IMR-90 (cell line): ENCODE results near the gene TPPP3. TPM values are rescaled to one million over a fixed set of nuclear protein-coding genes. Genes with fewer than 3 reads are reported as not detected.

Experiments
- ATAC-seq: fragments of 200-7000 bp; cut with Tn5 transposase; 2 replicates; pipeline ENCODE4 v1.9.1; 2020; ENCODE audit warnings: low read depth, mild to moderate bottlenecking, moderate library complexity
- BruUV-seq: library from RNA; stranded (reverse); fragments of 400-500 nt; replicated peaks from 2 replicates; lab custom pipeline; 2021; lab: Mats Ljungman, UMichigan
- CTCF ChIA-PET: fragments of 300-600 bp; formaldehyde crosslinking; extraction: SDS; loops from one replicate; lab custom pipeline; 2021; ENCODE audit warnings: antibody characterized with exemption; lab: Yijun Ruan, JAX
- POLR2A ChIA-PET: fragments of 300-600 bp; sonication (Branson Sonifier 250); formaldehyde crosslinking; loops from one replicate; lab custom pipeline; 2022; ENCODE audit warnings: antibody characterized with exemption; ENCODE audit not compliant: unreplicated experiment; lab: Charles Lee
- DNase-seq: peaks from one replicate; pipeline ENCODE4 v3.0.0; 2013
- H2AFZ ChIP-seq: replicated peaks from 2 replicates; pipeline ENCODE3; 2013; ENCODE audit warnings: low read length, mild to moderate bottlenecking; ENCODE audit not compliant: poor library complexity
- H2AK5ac ChIP-seq: 2 replicates; pipeline ENCODE4 v1.6.1; 2013; ENCODE audit warnings: low read depth, low read length, inconsistent platforms
- H2AK9ac ChIP-seq: replicated peaks from 2 replicates; pipeline ENCODE3; 2013; ENCODE audit warnings: mild to moderate bottlenecking, low read depth, low read length, moderate library complexity; ENCODE audit not compliant: poor library complexity
- H2BK120ac ChIP-seq: 2 replicates; pipeline ENCODE4 v1.6.1; 2013; ENCODE audit warnings: low read depth, low read length, inconsistent platforms
- H2BK15ac ChIP-seq: 3 replicates; pipeline ENCODE4 v1.6.1; 2013; ENCODE audit warnings: low read depth, low read length, inconsistent platforms
- H2BK20ac ChIP-seq: 2 replicates; pipeline ENCODE4 v1.6.1; 2013; ENCODE audit warnings: low read depth, mild to moderate bottlenecking, inconsistent platforms, low read length, moderate library complexity
- H2BK5ac ChIP-seq: 2 replicates; pipeline ENCODE4 v1.6.1; 2013; ENCODE audit warnings: mild to moderate bottlenecking, low read depth, low read length, inconsistent platforms; ENCODE audit not compliant: poor library complexity, severe bottlenecking
- H3K14ac ChIP-seq: replicated peaks from 2 replicates; pipeline ENCODE4 v1.6.1; 2013; ENCODE audit warnings: low read depth, low read length, inconsistent platforms
- H3K18ac ChIP-seq: 2 replicates; pipeline ENCODE4 v1.6.1; 2013; ENCODE audit warnings: low read depth, low read length, control low read depth
- H3K23ac ChIP-seq: 2 replicates; pipeline ENCODE4 v1.6.1; 2013; ENCODE audit warnings: low read depth, low read length, inconsistent platforms
- H3K27ac ChIP-seq: 2 replicates; pipeline ENCODE4 v1.5.1; 2013; ENCODE audit warnings: mild to moderate bottlenecking, control low read depth, low read length; ENCODE audit not compliant: insufficient read depth
- H3K27me3 ChIP-seq: 2 replicates; pipeline ENCODE4 v1.6.1; 2013; ENCODE audit warnings: low read length; ENCODE audit not compliant: control insufficient read depth, insufficient read depth
- H3K36me3 ChIP-seq: 2 replicates; pipeline ENCODE4 v1.6.1; 2013; ENCODE audit warnings: low read length, mixed read lengths; ENCODE audit not compliant: control insufficient read depth, insufficient read depth
- H3K4ac ChIP-seq: 2 replicates; pipeline ENCODE4 v1.6.1; 2013; ENCODE audit warnings: low read depth, low read length, inconsistent platforms
- H3K4me1 ChIP-seq: 2 replicates; pipeline ENCODE4 v1.6.1; 2013; ENCODE audit warnings: low read length, mixed read lengths; ENCODE audit not compliant: control insufficient read depth, insufficient read depth
- H3K4me2 ChIP-seq: 2 replicates; pipeline ENCODE4 v1.6.1; 2013; ENCODE audit warnings: low read depth, mild to moderate bottlenecking, control low read depth, low read length, moderate library complexity
- H3K4me3 ChIP-seq: 2 replicates; pipeline ENCODE4 v1.5.1; 2013; ENCODE audit warnings: low read depth, mild to moderate bottlenecking, control low read depth, low read length, moderate library complexity; ENCODE audit not compliant: insufficient read depth
- H3K56ac ChIP-seq: 2 replicates; pipeline ENCODE4 v1.6.1; 2013; ENCODE audit warnings: low read length, inconsistent platforms; ENCODE audit not compliant: insufficient read depth; ENCODE audit errors: extremely low read depth
- H3K79me1 ChIP-seq, 2 experiments: 2 replicates each; pipeline ENCODE4 v1.6.1; 2013; ENCODE audit warnings: low read length in 2 of 2, inconsistent platforms in 1 of 2, low read depth in 1 of 2
- H3K9ac ChIP-seq: 2 replicates; pipeline ENCODE4 v1.6.1; 2013; ENCODE audit warnings: low read depth, low read length, control low read depth
- H3K9me1 ChIP-seq: 2 replicates; pipeline ENCODE4 v1.6.1; 2013; ENCODE audit warnings: low read length, inconsistent platforms; ENCODE audit not compliant: insufficient read depth
- H3K9me3 ChIP-seq: 2 replicates; pipeline ENCODE4 v1.6.1; 2013; ENCODE audit warnings: low read length; ENCODE audit not compliant: control insufficient read depth, insufficient read depth
- H4K20me1 ChIP-seq: 2 replicates; pipeline ENCODE4 v1.6.1; 2013; ENCODE audit warnings: low read length, inconsistent platforms; ENCODE audit not compliant: insufficient read depth
- H4K5ac ChIP-seq: 2 replicates; pipeline ENCODE4 v1.6.1; 2013; ENCODE audit warnings: mild to moderate bottlenecking, low read depth, low read length, control low read depth
- H4K8ac ChIP-seq, 2 experiments: 2 replicates each; pipeline ENCODE4 v1.6.1; 2013; ENCODE audit warnings: low read depth in 2 of 2, low read length in 2 of 2, control low read depth in 1 of 2, inconsistent platforms in 1 of 2
- H4K91ac ChIP-seq: 2 replicates; pipeline ENCODE4 v1.6.1; 2013; ENCODE audit warnings: low read depth, low read length, inconsistent platforms; ENCODE audit not compliant: insufficient read depth
- CHD1 ChIP-seq: IDR thresholded peaks from 2 replicates; pipeline ENCODE4 v1.6.1; 2012; ENCODE audit warnings: low read depth, low read length, improper control_type of control experiment
- FOS ChIP-seq: fragments of 150-350 bp; IDR thresholded peaks from 2 replicates; pipeline ENCODE4 v1.6.1; 2016; ENCODE audit warnings: low read depth, low read length
- MAZ ChIP-seq: IDR thresholded peaks from 2 replicates; pipeline ENCODE4 v1.6.1; 2012; ENCODE audit warnings: low read depth, mild to moderate bottlenecking, low read length, improper control_type of control experiment, moderate library complexity, borderline replicate concordance
- MXI1 ChIP-seq: IDR thresholded peaks from 2 replicates; pipeline ENCODE4 v1.6.1; 2012; ENCODE audit warnings: low read depth, mild to moderate bottlenecking, low read length, moderate library complexity, borderline replicate concordance
- NFE2L2 ChIP-seq: fragments of 150-350 bp; IDR thresholded peaks from 2 replicates; pipeline ENCODE4 v1.6.1; 2016; ENCODE audit warnings: low read depth, mild to moderate bottlenecking, low read length
- POLR2A ChIP-seq: IDR thresholded peaks from 2 replicates; pipeline ENCODE4 v1.6.1; 2012; ENCODE audit warnings: mild to moderate bottlenecking, low read depth, low read length
- RFX5 ChIP-seq: IDR thresholded peaks from 2 replicates; pipeline ENCODE4 v1.8.0; 2012; ENCODE audit warnings: low read depth, mild to moderate bottlenecking, low read length, moderate library complexity
- WGBS, 2 experiments: methylation state at CpG; one replicate each; pipeline versions ENCODE4 v1.1.5 to v1.1.7; 2013; ENCODE audit warnings: missing lambda C conversion rate in 2 of 2; ENCODE audit not compliant: insufficient read length in 1 of 2; ENCODE audit errors: extremely low coverage in 2 of 2; 5-methylcytosine and 5-hydroxymethylcytosine counted together
- dilution Hi-C: fragments of 300-500 bp; cut with HindIII; formaldehyde crosslinking; loops from one replicate; pipeline ENCODE4 v1.14.3; 2018; ENCODE audit warnings: low sequenced_read_pairs; ENCODE audit not compliant: unreplicated experiment
- in situ Hi-C: fragments of 300-500 bp; cut with MboI; formaldehyde crosslinking; loops from 3 replicates; pipeline ENCODE4 v1.14.3; 2019; ENCODE audit warnings: low sequenced_read_pairs, inconsistent platforms, mixed read lengths
- intact Hi-C: fragments of 100-400 bp; cut with micrococcal nuclease; formaldehyde crosslinking; loops from 2 replicates; pipeline ENCODE4 v1.10.0; 2022
- polyA plus RNA-seq, 3 experiments: library from polyadenylated mRNA; depleted of rRNA; stranded (reverse); fragments of >200 nt; gene quantifications; 2 replicates each; pipeline ENCODE4 v1.2.3, GENCODE V29; 2012; ENCODE audit warnings: low replicate concordance in 1 of 3
- total RNA-seq: library from RNA; depleted of rRNA; stranded (reverse); fragments of >200 nt; gene quantifications from 2 replicates; pipeline ENCODE4 v1.2.3, GENCODE V29; 2012
- TF ChIP-seq, protein P1 (sequence below): fragments of 150-350 bp; IDR thresholded peaks from 2 replicates; pipeline ENCODE4 v1.6.1; 2017; ENCODE audit warnings: mild to moderate bottlenecking, antibody characterized with exemption, low read length, low read depth

TPPP3 gene
- total and polyA plus RNA-seq, 2 of the 4 experiments (the other 2 are of a cell fraction), result 0.54 to 2.4 TPM

DNA sequence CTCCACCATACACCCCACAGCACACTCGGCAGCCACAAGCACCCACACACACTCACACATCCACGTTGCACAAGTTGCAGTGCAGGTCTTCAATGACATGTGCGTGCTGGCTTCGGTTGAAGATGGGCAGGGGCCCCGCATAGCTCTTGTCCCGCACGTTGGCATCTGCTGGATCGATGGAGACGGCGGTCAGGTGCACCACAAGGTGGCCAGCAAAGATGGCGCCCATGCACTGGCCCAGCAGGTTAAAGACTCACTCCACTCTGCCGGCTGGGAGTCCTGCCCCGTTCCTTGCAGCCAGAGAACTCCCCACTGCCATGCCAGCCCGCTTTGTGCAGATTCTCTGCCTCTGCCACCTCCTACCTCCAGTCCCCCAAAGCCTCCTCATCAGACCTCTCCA lies 7.6 kb upstream of the TPPP3 start:
- no peaks in the 10 kb centered on the region for H3K9me1 ChIP-seq
- H3K4ac ChIP-seq, result no peak overlapping the region
- H2AK9ac ChIP-seq, result no peak overlapping the region
- no peak overlapping the region for H2AK5ac ChIP-seq
- ATAC-seq (no peak), DNase-seq (no peak)
- H2BK5ac ChIP-seq, result no peak overlapping the region
- TF ChIP-seq NFE2L2 (no peak), POLR2A (no peak), FOS (no peak), MAZ (no peak), RFX5 (no peak), CHD1 (no peak), MXI1 (no peak)
- TF ChIP-seq, protein P1, sequence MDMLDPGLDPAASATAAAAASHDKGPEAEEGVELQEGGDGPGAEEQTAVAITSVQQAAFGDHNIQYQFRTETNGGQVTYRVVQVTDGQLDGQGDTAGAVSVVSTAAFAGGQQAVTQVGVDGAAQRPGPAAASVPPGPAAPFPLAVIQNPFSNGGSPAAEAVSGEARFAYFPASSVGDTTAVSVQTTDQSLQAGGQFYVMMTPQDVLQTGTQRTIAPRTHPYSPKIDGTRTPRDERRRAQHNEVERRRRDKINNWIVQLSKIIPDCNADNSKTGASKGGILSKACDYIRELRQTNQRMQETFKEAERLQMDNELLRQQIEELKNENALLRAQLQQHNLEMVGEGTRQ, result no peak
- no TSS peak for BruUV-seq
- H4K5ac ChIP-seq, result no peak overlapping the region
- H3K14ac ChIP-seq, result no peak overlapping the region
- no peaks in the 10 kb centered on the region for H3K36me3 ChIP-seq
- H3K9me3 ChIP-seq, result no peaks in the 10 kb centered on the region
- H3K27ac ChIP-seq, result no peak overlapping the region
- H3K18ac ChIP-seq, result no peak overlapping the region
- no peak overlapping the region for H3K56ac ChIP-seq
- H4K91ac ChIP-seq, result no peak overlapping the region
- peaks cover 11% of the 10 kb centered on the region for H3K4me1 ChIP-seq
- CTCF ChIA-PET, result no interaction called here
- H2BK15ac ChIP-seq, result no peak overlapping the region
- POLR2A ChIA-PET, result no interaction called here
- H2BK20ac ChIP-seq, result no peak overlapping the region
- no peaks in the 10 kb centered on the region for H4K20me1 ChIP-seq
- no peak overlapping the region for H3K9ac ChIP-seq
- H2AFZ ChIP-seq, result no peak overlapping the region
- dilution Hi-C loops (no loop called here), intact Hi-C loops (no loop called here), in situ Hi-C loops (no loop called here)
- no peak overlapping the region for H2BK120ac ChIP-seq
- H3K4me3 ChIP-seq, result no peak overlapping the region
- no peaks in the 10 kb centered on the region; a peak in 1 of 4 replicates for H3K79me1 ChIP-seq
- H3K23ac ChIP-seq, result no peak overlapping the region
- no peaks in the 10 kb centered on the region for H3K27me3 ChIP-seq
- H3K4me2 ChIP-seq, result no peak overlapping the region
- no peak overlapping the region for H4K8ac ChIP-seq
- WGBS, 2 experiments, result 72% methylated on average over 2 of the region's 14 CpGs; no CpG with 5 or more reads in 1 of the 2 experiments
